ENCODE measurements around the gene SDK1.
A peak's percentile ranks its signal among the peaks of the same experiment; 100 is the strongest.

Gene SDK1

GRCh38 chr7:4195660-4196059, 894.6 kb downstream of the SDK1 start:
- no peak for ATAC-seq
- no peak for DNase-seq (ENCODE audit: low spot score in 2 of 2)
- Mint-ChIP-seq H3K4me3 (no peak overlapping the region), H3K9me3 (no peaks in the 10 kb centered on the region), H3K4me1 (no peaks in the 10 kb centered on the region), H3K36me3 (no peaks in the 10 kb centered on the region), H3K27ac (no peak overlapping the region)

GRCh38 chr7:4196121-4196819, 895.2 kb downstream of the SDK1 start:
- DNase-seq (ENCODE audit: low spot score in 2 of 2), result no peak

GRCh38 chr7:4198301-4198700, 897.2 kb downstream of the SDK1 start:
- Mint-ChIP-seq H3K36me3 (no peaks in the 10 kb centered on the region), H3K4me3 (no peak overlapping the region), H3K4me1 (no peaks in the 10 kb centered on the region), H3K9me3 (no peaks in the 10 kb centered on the region), H3K27ac (no peak overlapping the region)
- DNase-seq (ENCODE audit: low spot score in 2 of 2), result no peak
- no peak for ATAC-seq

More at GRCh38 chr7:4196121-4196819, 895.2 kb downstream of the SDK1 start:
- H3K4me1 Mint-ChIP-seq, result no peaks in the 10 kb centered on the region
- H3K36me3 Mint-ChIP-seq, result no peaks in the 10 kb centered on the region
- no peak overlapping the region for H3K27ac Mint-ChIP-seq
- H3K4me3 Mint-ChIP-seq, result no peak overlapping the region
- H3K9me3 Mint-ChIP-seq, result no peaks in the 10 kb centered on the region
- ATAC-seq, result peak; percentile 24

GRCh38 chr7:4200546-4201094, 899.6 kb downstream of the SDK1 start:
- H3K4me3 Mint-ChIP-seq, result no peak overlapping the region
- no peaks in the 10 kb centered on the region for H3K9me3 Mint-ChIP-seq
- ATAC-seq (no peak), DNase-seq (ENCODE audit: low spot score in 2 of 2) (no peak)
- no peaks in the 10 kb centered on the region for H3K36me3 Mint-ChIP-seq
- no peak overlapping the region for H3K27ac Mint-ChIP-seq
- H3K4me1 Mint-ChIP-seq, result no peaks in the 10 kb centered on the region

- ATAC-seq (no peak), DNase-seq (ENCODE audit: low spot score in 2 of 2) (no peak)
- H3K4me1 Mint-ChIP-seq, result no peaks in the 10 kb centered on the region
- H3K4me3 Mint-ChIP-seq, result no peak overlapping the region
- no peaks in the 10 kb centered on the region for H3K9me3 Mint-ChIP-seq
- no peak overlapping the region for H3K27ac Mint-ChIP-seq
- no peaks in the 10 kb centered on the region for H3K36me3 Mint-ChIP-seq
Measured at GRCh38 chr7:4201566-4201965, 900.5 kb downstream of the SDK1 start.

GRCh38 chr7:4202154-4202736, 901.2 kb downstream of the SDK1 start:
- Mint-ChIP-seq H3K36me3 (no peaks in the 10 kb centered on the region), H3K4me3 (no peak overlapping the region), H3K4me1 (no peaks in the 10 kb centered on the region), H3K9me3 (no peaks in the 10 kb centered on the region), H3K27ac (no peak overlapping the region)
- no peak for DNase-seq (ENCODE audit: low spot score in 2 of 2)
- ATAC-seq, result no peak

- no peaks in the 10 kb centered on the region for H3K4me1 Mint-ChIP-seq
- ATAC-seq, result no peak
- no peaks in the 10 kb centered on the region for H3K36me3 Mint-ChIP-seq
- H3K4me3 Mint-ChIP-seq, result no peak overlapping the region
- no peak for DNase-seq (ENCODE audit: low spot score in 2 of 2)
- no peaks in the 10 kb centered on the region for H3K9me3 Mint-ChIP-seq
- H3K27ac Mint-ChIP-seq, result no peak overlapping the region
Measured at GRCh38 chr7:4202954-4203353, 901.9 kb downstream of the SDK1 start.

- no peak overlapping the region for H3K4me3 Mint-ChIP-seq
- H3K27ac Mint-ChIP-seq, result no peak overlapping the region
- ATAC-seq (no peak), DNase-seq (ENCODE audit: low spot score in 2 of 2) (no peak)
- H3K9me3 Mint-ChIP-seq, result no peaks in the 10 kb centered on the region
- H3K36me3 Mint-ChIP-seq, result no peaks in the 10 kb centered on the region
- no peaks in the 10 kb centered on the region for H3K4me1 Mint-ChIP-seq
Measured at GRCh38 chr7:4203626-4204512, 902.8 kb downstream of the SDK1 start.

- ATAC-seq, result no peak
- DNase-seq (ENCODE audit: low spot score in 2 of 2), result no peak
- H3K4me1 Mint-ChIP-seq, result no peaks in the 10 kb centered on the region
- no peak overlapping the region for H3K4me3 Mint-ChIP-seq
- H3K36me3 Mint-ChIP-seq, result no peaks in the 10 kb centered on the region
- H3K9me3 Mint-ChIP-seq, result no peaks in the 10 kb centered on the region
- H3K27ac Mint-ChIP-seq, result no peak overlapping the region
Measured at GRCh38 chr7:4204513-4205165, 903.6 kb downstream of the SDK1 start.

- H3K9me3 Mint-ChIP-seq, result no peaks in the 10 kb centered on the region
- DNase-seq (ENCODE audit: low spot score in 2 of 2) (no peak), ATAC-seq (no peak)
- no peak overlapping the region for H3K27ac Mint-ChIP-seq
- no peak overlapping the region for H3K4me3 Mint-ChIP-seq
- H3K36me3 Mint-ChIP-seq, result no peaks in the 10 kb centered on the region
- no peaks in the 10 kb centered on the region for H3K4me1 Mint-ChIP-seq
Measured at GRCh38 chr7:4205828-4206227, 904.8 kb downstream of the SDK1 start.

GRCh38 chr7:4207011-4207410, 906.0 kb downstream of the SDK1 start:
- DNase-seq (ENCODE audit: low spot score in 2 of 2), result no peak
- Mint-ChIP-seq H3K27ac (no peak overlapping the region), H3K4me3 (no peak overlapping the region), H3K4me1 (no peaks in the 10 kb centered on the region), H3K36me3 (no peaks in the 10 kb centered on the region), H3K9me3 (no peaks in the 10 kb centered on the region)
- ATAC-seq, result no peak

- DNase-seq (ENCODE audit: low spot score in 2 of 2) (no peak), ATAC-seq (no peak)
- H3K9me3 Mint-ChIP-seq, result no peaks in the 10 kb centered on the region
- no peak overlapping the region for H3K4me3 Mint-ChIP-seq
- no peaks in the 10 kb centered on the region for H3K4me1 Mint-ChIP-seq
- H3K36me3 Mint-ChIP-seq, result no peaks in the 10 kb centered on the region
- no peak overlapping the region for H3K27ac Mint-ChIP-seq
Measured at GRCh38 chr7:4208086-4208485, 907.0 kb downstream of the SDK1 start.

GRCh38 chr7:4208586-4208985, 907.5 kb downstream of the SDK1 start:
- Mint-ChIP-seq H3K4me3 (no peak overlapping the region), H3K36me3 (no peaks in the 10 kb centered on the region), H3K9me3 (no peaks in the 10 kb centered on the region), H3K4me1 (no peaks in the 10 kb centered on the region), H3K27ac (no peak overlapping the region)
- DNase-seq (ENCODE audit: low spot score in 2 of 2), result no peak
- ATAC-seq, result no peak

GRCh38 chr7:4209126-4209525, 908.1 kb downstream of the SDK1 start:
- DNase-seq (ENCODE audit: low spot score in 2 of 2) (no peak), ATAC-seq (no peak)
- H3K9me3 Mint-ChIP-seq, result no peaks in the 10 kb centered on the region

GRCh38 chr7:4209966-4210365, 908.9 kb downstream of the SDK1 start:
- DNase-seq (ENCODE audit: low spot score in 2 of 2) (no peak), ATAC-seq (peak; percentile 24)
- Mint-ChIP-seq H3K9me3 (no peaks in the 10 kb centered on the region), H3K4me1 (no peaks in the 10 kb centered on the region), H3K4me3 (no peak overlapping the region), H3K36me3 (no peaks in the 10 kb centered on the region), H3K27ac (no peak overlapping the region)

More at GRCh38 chr7:4209126-4209525, 908.1 kb downstream of the SDK1 start:
- no peak overlapping the region for H3K27ac Mint-ChIP-seq
- H3K36me3 Mint-ChIP-seq, result no peaks in the 10 kb centered on the region
- no peak overlapping the region for H3K4me3 Mint-ChIP-seq
- no peaks in the 10 kb centered on the region for H3K4me1 Mint-ChIP-seq

Data from stimulated activated effector memory CD8-positive, alpha-beta T cell treated with anti-CD3 and anti-CD28 coated beads, Interleukin-12 subunit alpha, Interleukin-12 subunit beta, amount 100 ng/mL, for 72 hours (primary cell).